Mesothelial cell of epicardium (in vitro differentiated cells): ENCODE data around the gene GSE1. TPM values are rescaled to one million over a fixed set of nuclear protein-coding genes. Genes with fewer than 3 reads are reported as not detected.
A peak's percentile ranks its signal among the peaks of the same experiment; 100 is the strongest.

Experiments used
- DNase-seq, 2 experiments: peaks; one replicate each; pipeline ENCODE4 v3.0.0; 2021; ENCODE audit warnings: low spot score in 2 of 2; ENCODE audit not compliant: unreplicated experiment in 2 of 2
- H3K27ac Mint-ChIP-seq: 2 replicates; pipeline ENCODE4 v1.8.0; 2021; ENCODE audit warnings: mixed read lengths
- H3K27me3 Mint-ChIP-seq: 2 replicates; pipeline ENCODE4 v1.8.0; 2021; ENCODE audit warnings: low read depth, mixed read lengths
- H3K36me3 Mint-ChIP-seq: 2 replicates; pipeline ENCODE4 v1.8.0; 2021; ENCODE audit warnings: mixed read lengths
- H3K4me1 Mint-ChIP-seq: 2 replicates; pipeline ENCODE4 v1.8.0; 2021; ENCODE audit warnings: mixed read lengths
- H3K4me3 Mint-ChIP-seq: 2 replicates; pipeline ENCODE4 v1.8.0; 2021; ENCODE audit warnings: mild to moderate bottlenecking, moderate library complexity, mixed read lengths
- H3K9me3 Mint-ChIP-seq: 2 replicates; pipeline ENCODE4 v1.8.0; 2021; ENCODE audit warnings: mixed read lengths
- total RNA-seq: library from RNA; stranded (reverse); gene quantifications from 3 replicates; pipeline ENCODE4 v1.2.1, GENCODE V29; 2021
- TF ChIP-seq, protein P1 (sequence below): fragments of 200-600 bp; sonication (generic); IDR thresholded peaks from one replicate; pipeline ENCODE4 v1.5.0; 2021; ENCODE audit warnings: antibody characterized with exemption; ENCODE audit not compliant: unreplicated experiment

GSE1 gene
- total RNA-seq, 1 donor from 2014 or later: 218 TPM

DNA sequence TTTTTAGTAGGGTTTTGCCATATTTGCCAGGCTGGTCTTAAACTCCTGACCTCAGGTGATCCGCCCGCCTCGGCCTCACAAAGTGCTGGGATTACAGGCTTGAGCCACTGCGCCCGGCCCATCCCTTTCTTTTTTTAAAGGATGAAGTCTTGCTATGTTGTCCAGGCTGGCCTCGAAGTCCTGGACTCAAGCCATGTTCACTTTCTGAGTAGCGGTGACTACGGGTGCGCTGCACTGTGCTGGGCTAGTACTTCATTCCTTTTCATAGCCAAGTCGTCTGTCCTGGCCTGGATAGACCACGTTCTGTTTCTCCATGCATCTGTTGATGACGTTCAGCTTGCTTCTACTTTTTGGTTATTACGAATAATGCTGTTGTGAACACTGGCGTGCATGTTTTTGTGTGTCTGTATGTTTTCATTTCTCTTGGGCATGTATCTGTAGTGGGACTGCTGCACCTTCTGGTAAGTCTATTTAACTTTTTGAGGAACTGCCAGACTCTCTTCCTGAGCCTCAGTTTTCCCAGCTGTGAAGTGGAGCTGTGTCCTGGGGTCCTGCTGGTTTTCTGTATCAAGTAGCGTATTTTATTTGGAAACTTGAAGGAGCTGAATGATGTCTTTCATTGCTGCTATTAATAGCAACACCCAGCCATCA is 40.0 kb upstream of the GSE1 start:
- DNase-seq: no peak
- TF ChIP-seq, protein P1, sequence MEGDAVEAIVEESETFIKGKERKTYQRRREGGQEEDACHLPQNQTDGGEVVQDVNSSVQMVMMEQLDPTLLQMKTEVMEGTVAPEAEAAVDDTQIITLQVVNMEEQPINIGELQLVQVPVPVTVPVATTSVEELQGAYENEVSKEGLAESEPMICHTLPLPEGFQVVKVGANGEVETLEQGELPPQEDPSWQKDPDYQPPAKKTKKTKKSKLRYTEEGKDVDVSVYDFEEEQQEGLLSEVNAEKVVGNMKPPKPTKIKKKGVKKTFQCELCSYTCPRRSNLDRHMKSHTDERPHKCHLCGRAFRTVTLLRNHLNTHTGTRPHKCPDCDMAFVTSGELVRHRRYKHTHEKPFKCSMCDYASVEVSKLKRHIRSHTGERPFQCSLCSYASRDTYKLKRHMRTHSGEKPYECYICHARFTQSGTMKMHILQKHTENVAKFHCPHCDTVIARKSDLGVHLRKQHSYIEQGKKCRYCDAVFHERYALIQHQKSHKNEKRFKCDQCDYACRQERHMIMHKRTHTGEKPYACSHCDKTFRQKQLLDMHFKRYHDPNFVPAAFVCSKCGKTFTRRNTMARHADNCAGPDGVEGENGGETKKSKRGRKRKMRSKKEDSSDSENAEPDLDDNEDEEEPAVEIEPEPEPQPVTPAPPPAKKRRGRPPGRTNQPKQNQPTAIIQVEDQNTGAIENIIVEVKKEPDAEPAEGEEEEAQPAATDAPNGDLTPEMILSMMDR: no peak
- Mint-ChIP-seq H3K9me3 (no peaks in the 10 kb centered on the region), H3K4me3 (no peak overlapping the region), H3K36me3 (no peaks in the 10 kb centered on the region), H3K27ac (peak overlapping the region; percentile 96), H3K27me3 (no peaks in the 10 kb centered on the region), H3K4me1 (peaks cover 74% of the 10 kb centered on the region)

DNA sequence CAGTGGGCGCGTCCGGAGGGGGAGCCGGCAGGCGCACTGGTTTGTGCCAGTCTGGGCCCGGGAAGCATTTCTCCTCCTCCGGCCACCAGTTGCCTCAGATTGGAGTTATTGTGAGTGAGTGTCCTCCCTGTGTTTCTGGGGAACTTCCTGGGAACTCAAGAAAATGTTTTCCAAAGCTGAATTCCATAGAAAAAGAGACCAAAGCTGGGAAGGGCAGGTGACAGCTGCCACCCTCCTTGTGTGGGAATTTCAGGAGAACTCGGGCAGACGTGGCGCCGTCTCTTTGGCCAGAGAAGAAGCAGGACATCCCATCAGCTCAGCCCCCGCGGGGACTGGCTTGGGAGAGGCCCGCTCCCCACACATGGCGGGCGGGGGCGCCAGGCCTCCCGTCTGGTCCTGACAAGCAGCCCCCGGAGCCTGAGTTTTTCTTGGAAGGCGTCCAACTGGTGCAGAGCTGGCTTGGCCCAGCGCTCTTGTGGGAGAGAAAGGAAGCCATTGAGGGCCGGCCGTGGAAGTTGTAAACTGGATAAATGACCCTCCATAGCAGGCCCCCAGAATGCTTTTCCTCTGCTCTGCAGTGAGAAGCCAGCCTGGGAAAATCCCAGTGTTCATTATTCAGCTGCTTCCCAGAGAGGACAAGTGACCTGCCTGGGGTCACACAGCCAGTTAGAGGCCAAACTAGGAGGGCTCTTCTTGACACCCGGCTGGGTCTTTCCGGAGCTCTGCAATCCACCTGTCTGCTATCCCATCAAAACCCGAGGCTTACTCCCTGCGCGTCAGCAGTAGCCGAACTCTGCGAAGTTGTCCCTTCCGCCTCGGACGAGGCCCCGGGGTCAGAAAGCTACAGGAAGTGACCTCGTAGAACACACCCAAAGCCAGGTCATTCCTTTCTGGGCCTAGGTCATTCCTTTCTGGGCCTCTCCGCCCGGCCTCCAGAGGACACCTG is 39.2 kb upstream of the GSE1 start:
- Mint-ChIP-seq H3K4me1 (peaks cover 81% of the 10 kb centered on the region), H3K9me3 (no peaks in the 10 kb centered on the region), H3K27me3 (no peaks in the 10 kb centered on the region), H3K27ac (peak overlapping the region; percentile 96), H3K36me3 (no peaks in the 10 kb centered on the region), H3K4me3 (no peak overlapping the region)
- DNase-seq: peak; percentile 79 to 87
- TF ChIP-seq, protein P1: no peak

DNA sequence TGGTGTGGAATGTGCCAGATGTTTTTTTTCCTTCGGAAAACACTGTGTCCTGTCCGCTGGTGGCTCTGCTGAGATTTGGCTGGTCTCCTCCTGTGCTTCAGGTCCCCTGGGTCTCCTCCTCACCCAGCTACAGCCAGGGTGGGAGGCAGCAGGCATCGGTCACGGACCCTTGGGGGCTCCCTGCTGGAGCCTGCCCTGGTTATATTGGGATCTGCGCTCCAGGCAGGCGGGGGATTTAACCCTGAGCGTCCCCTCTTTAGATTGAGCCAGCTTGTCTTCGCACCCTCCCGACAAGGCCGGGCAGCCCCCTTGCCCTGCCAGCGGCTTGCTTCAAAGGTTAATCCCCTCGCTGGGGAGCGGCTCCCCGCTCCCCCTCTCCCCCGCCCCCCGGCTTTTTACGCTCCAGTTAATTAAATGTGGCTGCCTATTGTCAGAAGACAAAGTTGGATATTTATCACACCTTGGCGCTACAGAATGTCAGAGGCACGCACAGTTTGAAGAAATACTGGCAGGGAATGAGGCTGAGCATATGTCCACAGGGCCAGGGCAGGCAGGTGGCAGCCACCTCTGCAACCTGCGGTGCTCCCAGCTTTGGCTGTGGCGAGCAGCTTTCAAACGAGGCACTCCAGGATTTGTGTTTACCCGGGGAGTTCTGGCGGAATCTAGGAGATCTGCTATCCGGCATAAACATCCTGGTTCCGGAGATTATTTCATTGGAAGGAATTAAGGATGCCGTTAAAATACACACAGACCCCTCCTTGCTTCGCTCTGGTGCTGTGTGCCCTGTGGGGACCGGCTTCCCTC is 38.2 kb upstream of the GSE1 start:
- peak overlapping the region; percentile 96 for H3K27ac Mint-ChIP-seq
- no peaks in the 10 kb centered on the region for H3K27me3 Mint-ChIP-seq
- peaks cover 2% of the 10 kb centered on the region for H3K36me3 Mint-ChIP-seq
- H3K4me1 Mint-ChIP-seq: peaks cover 81% of the 10 kb centered on the region
- TF ChIP-seq, protein P1: no peak
- H3K9me3 Mint-ChIP-seq: no peaks in the 10 kb centered on the region
- DNase-seq: no peak
- H3K4me3 Mint-ChIP-seq: no peak overlapping the region

DNA sequence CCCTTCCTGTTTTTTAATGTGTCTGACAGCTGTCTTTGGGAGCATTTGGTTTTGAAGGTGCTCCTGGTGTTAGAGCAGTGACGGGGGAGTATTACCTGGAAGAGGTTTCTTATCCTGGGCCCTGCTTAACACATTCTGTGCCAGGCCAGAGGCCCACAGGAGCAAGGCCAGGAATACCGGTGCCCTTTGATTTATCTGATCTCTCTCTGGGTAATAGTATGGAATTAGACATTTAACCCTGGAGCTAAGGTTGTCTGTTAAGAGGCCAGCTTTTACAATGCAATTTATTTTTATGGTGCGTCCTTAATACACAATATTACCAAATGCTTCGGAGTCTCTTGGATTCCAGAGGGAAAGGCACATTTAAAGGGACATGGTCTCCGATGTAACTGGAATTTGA is 37.2 kb upstream of the GSE1 start:
- TF ChIP-seq, protein P1: no peak
- peak overlapping the region; percentile 53 for H3K27ac Mint-ChIP-seq

DNA sequence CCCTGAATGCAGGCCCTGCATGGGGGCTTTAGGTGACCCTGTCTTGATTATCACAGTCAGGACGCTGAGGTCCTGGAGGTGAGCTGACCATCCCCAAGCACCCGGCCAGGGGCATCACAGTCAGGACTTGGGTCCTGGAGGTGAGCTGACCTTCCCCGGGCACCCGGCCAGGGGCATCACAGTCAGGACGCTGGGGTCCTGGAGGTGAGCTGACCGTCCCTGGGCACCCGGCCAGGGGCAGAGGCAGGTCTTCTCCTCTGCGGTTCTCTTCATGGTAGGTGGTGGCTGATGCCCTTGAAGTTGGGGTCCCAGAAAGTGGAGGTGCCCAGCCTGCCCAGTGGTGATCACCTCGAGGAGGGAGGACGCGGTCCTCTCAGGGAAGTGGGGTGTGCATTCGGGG is 36.2 kb upstream of the GSE1 start:
- peaks cover 2% of the 10 kb centered on the region for H3K36me3 Mint-ChIP-seq
- H3K4me1 Mint-ChIP-seq: peaks cover 72% of the 10 kb centered on the region
- H3K27ac Mint-ChIP-seq: no peak overlapping the region
- no peak for DNase-seq
- H3K4me3 Mint-ChIP-seq: no peak overlapping the region
- H3K9me3 Mint-ChIP-seq: no peaks in the 10 kb centered on the region
- TF ChIP-seq, protein P1: no peak
- no peaks in the 10 kb centered on the region for H3K27me3 Mint-ChIP-seq

More for the DNA sequence above, 37.2 kb upstream of the GSE1 start:
- H3K4me3 Mint-ChIP-seq: no peak overlapping the region
- H3K9me3 Mint-ChIP-seq: no peaks in the 10 kb centered on the region
- no peak for DNase-seq
- H3K4me1 Mint-ChIP-seq: peaks cover 76% of the 10 kb centered on the region
- no peaks in the 10 kb centered on the region for H3K27me3 Mint-ChIP-seq
- H3K36me3 Mint-ChIP-seq: peaks cover 2% of the 10 kb centered on the region
